WTC11 (cell line): ENCODE data around the gene PRKCB. TPM values are rescaled to one million over a fixed set of nuclear protein-coding genes. Genes with fewer than 3 reads are reported as not detected.

Experiments
- ATAC-seq: fragments of 200-7000 bp; cut with Tn5 transposase; 2 replicates; pipeline ENCODE4 v1.10.0; 2021; ENCODE audit warnings: mild to moderate bottlenecking, moderate library complexity
- CTCF ChIA-PET: fragments of 300-600 bp; sonication (Branson Sonifier 250); formaldehyde crosslinking; loops from one replicate; lab custom pipeline; 2021; ENCODE audit warnings: antibody characterized with exemption; lab: Charles Lee
- POLR2A ChIA-PET: fragments of 350-600 bp; sonication (Branson Sonifier 250); formaldehyde crosslinking; loops from one replicate; lab custom pipeline; 2021; ENCODE audit warnings: antibody characterized with exemption; lab: Charles Lee
- DNase-seq: peaks from one replicate; pipeline ENCODE4 v3.0.0; 2021; ENCODE audit warnings: low spot score
- H3K27ac Mint-ChIP-seq: 2 replicates; pipeline ENCODE4 v1.8.0; 2021; ENCODE audit warnings: mixed read lengths
- H3K27me3 Mint-ChIP-seq: 2 replicates; pipeline ENCODE4 v1.8.0; 2021; ENCODE audit warnings: low read depth, mild to moderate bottlenecking, moderate library complexity, mixed read lengths
- H3K36me3 Mint-ChIP-seq: 2 replicates; pipeline ENCODE4 v1.8.0; 2021; ENCODE audit warnings: mixed read lengths
- H3K4me1 Mint-ChIP-seq: 2 replicates; pipeline ENCODE4 v1.8.0; 2022; ENCODE audit warnings: mixed read lengths
- H3K4me3 Mint-ChIP-seq: 2 replicates; pipeline ENCODE4 v1.8.0; 2021; ENCODE audit warnings: mild to moderate bottlenecking, moderate library complexity, mixed read lengths
- H3K9me3 Mint-ChIP-seq: 2 replicates; pipeline ENCODE4 v1.8.0; 2021; ENCODE audit warnings: mixed read lengths
- AFF4 ChIP-seq: sonication (generic); formaldehyde crosslinking; IDR thresholded peaks from 2 replicates; pipeline ENCODE4 v1.8.1; 2023; ENCODE audit warnings: mild to moderate bottlenecking, missing genetic modification reagents, borderline replicate concordance
- ATF1 ChIP-seq: sonication (generic); formaldehyde crosslinking; IDR thresholded peaks from 2 replicates; pipeline ENCODE4 v1.8.1; 2023; ENCODE audit warnings: mild to moderate bottlenecking, moderate library complexity, missing genetic modification reagents
- CBFB ChIP-seq: sonication (generic); formaldehyde crosslinking; IDR thresholded peaks from 2 replicates; pipeline ENCODE4 v1.8.1; 2022; ENCODE audit warnings: mild to moderate bottlenecking, low read depth, missing genetic modification reagents
- CREM ChIP-seq: sonication (generic); formaldehyde crosslinking; IDR thresholded peaks from 2 replicates; pipeline ENCODE4 v1.8.1; 2022; ENCODE audit warnings: mild to moderate bottlenecking, missing genetic modification reagents, moderate library complexity
- E2F1 ChIP-seq: sonication (generic); formaldehyde crosslinking; IDR thresholded peaks from 2 replicates; pipeline ENCODE4 v1.8.0; 2022; ENCODE audit warnings: mild to moderate bottlenecking, missing genetic modification reagents
- ELF4 ChIP-seq: sonication (generic); formaldehyde crosslinking; IDR thresholded peaks from 2 replicates; pipeline ENCODE4 v1.8.1; 2022; ENCODE audit warnings: low read depth, mild to moderate bottlenecking, moderate library complexity, missing genetic modification reagents
- ESRRA ChIP-seq: sonication (generic); formaldehyde crosslinking; IDR thresholded peaks from 2 replicates; pipeline ENCODE4 v1.8.1; 2022; ENCODE audit warnings: mild to moderate bottlenecking, missing genetic modification reagents, borderline replicate concordance
- FOXJ3 ChIP-seq: sonication (generic); formaldehyde crosslinking; IDR thresholded peaks from 2 replicates; pipeline ENCODE4 v1.9.0; 2021; ENCODE audit warnings: missing genetic modification reagents, mild to moderate bottlenecking, borderline replicate concordance
- FOXP1 ChIP-seq: sonication (generic); formaldehyde crosslinking; IDR thresholded peaks from 2 replicates; pipeline ENCODE4 v1.8.0; 2022; ENCODE audit warnings: missing genetic modification reagents, mild to moderate bottlenecking, moderate library complexity, borderline replicate concordance
- GABPB1 ChIP-seq: sonication (generic); formaldehyde crosslinking; IDR thresholded peaks from 2 replicates; pipeline ENCODE4 v1.8.1; 2023; ENCODE audit warnings: mild to moderate bottlenecking, missing genetic modification reagents
- IRF2 ChIP-seq: sonication (generic); formaldehyde crosslinking; IDR thresholded peaks from 2 replicates; pipeline ENCODE4 v1.8.0; 2022; ENCODE audit warnings: low read depth, missing genetic modification reagents, borderline replicate concordance
- MYBL2 ChIP-seq: sonication (generic); formaldehyde crosslinking; IDR thresholded peaks from 2 replicates; pipeline ENCODE4 v1.8.1; 2023; ENCODE audit warnings: mild to moderate bottlenecking, moderate library complexity, missing genetic modification reagents
- NFYB ChIP-seq: sonication (generic); formaldehyde crosslinking; conservative IDR thresholded peaks from 2 replicates; pipeline ENCODE4 v1.8.0; 2022; ENCODE audit warnings: low read depth, missing genetic modification reagents
- NR2C2 ChIP-seq: sonication (generic); formaldehyde crosslinking; IDR thresholded peaks from 2 replicates; pipeline ENCODE4 v1.8.0; 2022; ENCODE audit warnings: mild to moderate bottlenecking, missing genetic modification reagents
- OVOL2 ChIP-seq: fragments of 250-450 bp; sonication (Bioruptor Pico); IDR thresholded peaks from 2 replicates; pipeline ENCODE4 v1.9.0; 2021; ENCODE audit warnings: mild to moderate bottlenecking, borderline replicate concordance
- RORB ChIP-seq: fragments of 250-450 bp; sonication (Bioruptor Pico); IDR thresholded peaks from 2 replicates; pipeline ENCODE4 v1.9.0; 2021; ENCODE audit warnings: mild to moderate bottlenecking
- SMAD4 ChIP-seq: sonication (generic); formaldehyde crosslinking; IDR thresholded peaks from 2 replicates; pipeline ENCODE4 v1.8.0; 2022; ENCODE audit warnings: mild to moderate bottlenecking, missing genetic modification reagents
- TEAD4 ChIP-seq: sonication (generic); formaldehyde crosslinking; IDR thresholded peaks from 2 replicates; pipeline ENCODE4 v1.8.0; 2022; ENCODE audit warnings: mild to moderate bottlenecking, missing genetic modification reagents
- ZBTB21 ChIP-seq: sonication (generic); formaldehyde crosslinking; IDR thresholded peaks from 2 replicates; pipeline ENCODE4 v1.8.1; 2023; ENCODE audit warnings: mild to moderate bottlenecking, missing genetic modification reagents, borderline replicate concordance
- total RNA-seq: library from RNA; stranded (reverse); gene quantifications from 3 replicates; pipeline ENCODE4 v1.2.3, GENCODE V29; 2021
- TF ChIP-seq, protein P1 (sequence below): fragments of 250-450 bp; sonication (Bioruptor Pico); IDR thresholded peaks from 2 replicates; pipeline ENCODE4 v1.8.0; 2021; ENCODE audit warnings: mild to moderate bottlenecking
- TF ChIP-seq, protein P2 (sequence below): sonication (generic); formaldehyde crosslinking; conservative IDR thresholded peaks from 2 replicates; pipeline ENCODE4 v1.8.1; 2022; ENCODE audit warnings: mild to moderate bottlenecking, missing genetic modification reagents
- TF ChIP-seq, protein P3 (sequence below): fragments of 250-450 bp; sonication (Bioruptor Pico); IDR thresholded peaks from 2 replicates; pipeline ENCODE4 v1.9.0; 2021; ENCODE audit warnings: moderate library complexity, mild to moderate bottlenecking, inconsistent platforms, borderline replicate concordance
- TF ChIP-seq, protein P4 (sequence below): sonication (generic); formaldehyde crosslinking; conservative IDR thresholded peaks from 2 replicates; pipeline ENCODE4 v1.8.1; 2023; ENCODE audit warnings: mild to moderate bottlenecking, low read depth, missing genetic modification reagents, moderate library complexity

PRKCB gene
- total RNA-seq, 1 experiment from 2014 or later = 6.9 TPM

DNA sequence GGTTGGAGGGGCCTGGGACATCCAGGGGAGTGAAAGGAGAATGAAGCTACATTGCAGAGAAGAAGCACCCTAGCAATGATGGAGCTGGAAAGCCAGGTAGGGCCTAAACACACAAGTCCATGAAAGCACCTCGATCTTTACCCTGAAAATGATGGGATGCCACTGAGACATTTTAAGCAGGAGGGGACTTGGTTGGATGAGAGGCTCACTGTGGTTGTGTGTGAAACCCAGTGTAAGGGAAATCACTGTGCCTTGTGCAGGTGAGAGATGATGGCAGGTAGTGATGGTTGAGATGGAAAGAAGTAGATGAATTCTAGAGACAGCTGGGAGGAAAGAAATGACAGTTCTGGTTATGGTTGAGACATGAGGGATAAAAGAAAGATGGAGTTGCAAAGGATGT is 287.5 kb downstream of the PRKCB start (continued):
- TF ChIP-seq, protein P1, sequence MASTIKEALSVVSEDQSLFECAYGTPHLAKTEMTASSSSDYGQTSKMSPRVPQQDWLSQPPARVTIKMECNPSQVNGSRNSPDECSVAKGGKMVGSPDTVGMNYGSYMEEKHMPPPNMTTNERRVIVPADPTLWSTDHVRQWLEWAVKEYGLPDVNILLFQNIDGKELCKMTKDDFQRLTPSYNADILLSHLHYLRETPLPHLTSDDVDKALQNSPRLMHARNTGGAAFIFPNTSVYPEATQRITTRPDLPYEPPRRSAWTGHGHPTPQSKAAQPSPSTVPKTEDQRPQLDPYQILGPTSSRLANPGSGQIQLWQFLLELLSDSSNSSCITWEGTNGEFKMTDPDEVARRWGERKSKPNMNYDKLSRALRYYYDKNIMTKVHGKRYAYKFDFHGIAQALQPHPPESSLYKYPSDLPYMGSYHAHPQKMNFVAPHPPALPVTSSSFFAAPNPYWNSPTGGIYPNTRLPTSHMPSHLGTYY (CRISPR knock-in tag) = no peak
- TF ChIP-seq FOXP1 (no peak), ATF1 (CRISPR knock-in tag) (no peak), ESRRA (CRISPR knock-in tag) (no peak), ZBTB21 (CRISPR knock-in tag) (no peak), CREM (CRISPR knock-in tag) (no peak), CBFB (CRISPR knock-in tag) (no peak), GABPB1 (CRISPR knock-in tag) (no peak), OVOL2 (CRISPR knock-in tag) (no peak)
- TF ChIP-seq, protein P2, sequence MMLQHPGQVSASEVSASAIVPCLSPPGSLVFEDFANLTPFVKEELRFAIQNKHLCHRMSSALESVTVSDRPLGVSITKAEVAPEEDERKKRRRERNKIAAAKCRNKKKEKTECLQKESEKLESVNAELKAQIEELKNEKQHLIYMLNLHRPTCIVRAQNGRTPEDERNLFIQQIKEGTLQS (CRISPR knock-in tag) = no peak
- TF ChIP-seq, protein P3, sequence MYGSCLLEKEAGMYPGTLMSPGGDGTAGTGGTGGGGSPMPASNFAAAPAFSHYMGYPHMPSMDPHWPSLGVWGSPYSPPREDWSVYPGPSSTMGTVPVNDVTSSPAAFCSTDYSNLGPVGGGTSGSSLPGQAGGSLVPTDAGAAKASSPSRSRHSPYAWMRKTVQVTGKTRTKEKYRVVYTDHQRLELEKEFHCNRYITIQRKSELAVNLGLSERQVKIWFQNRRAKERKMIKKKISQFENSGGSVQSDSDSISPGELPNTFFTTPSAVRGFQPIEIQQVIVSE (CRISPR knock-in tag) = no peak

- Mint-ChIP-seq H3K4me3 (no peak overlapping the region), H3K27ac (no peak overlapping the region), H3K27me3 (no peaks in the 10 kb centered on the region), H3K4me1 (peaks cover 35% of the 10 kb centered on the region), H3K36me3 (no peaks in the 10 kb centered on the region), H3K9me3 (no peaks in the 10 kb centered on the region)
- TF ChIP-seq NR2C2 (CRISPR knock-in tag) = no peak
- TF ChIP-seq OVOL2 (CRISPR knock-in tag) = no peak
- TF ChIP-seq TEAD4 (CRISPR knock-in tag) = no peak
- CTCF ChIA-PET = interaction anchor here (1.5 to 2.8 kb wide), 2 partner anchors 53 to 78 kb away, joined by 4 to 19 read pairs; no protein-coding TSS in a partner anchor
- no peak for ATAC-seq
- POLR2A ChIA-PET = no interaction called here
- DNase-seq = no peak
Observed at GRCh38 chr16:24124291-24124690, 288.5 kb downstream of the PRKCB start.

- Mint-ChIP-seq H3K4me3 (no peak overlapping the region), H3K36me3 (no peaks in the 10 kb centered on the region), H3K27me3 (no peaks in the 10 kb centered on the region), H3K27ac (peak overlapping the region; percentile 38), H3K9me3 (no peaks in the 10 kb centered on the region), H3K4me1 (peaks cover 30% of the 10 kb centered on the region)
- ChIA-PET POLR2A (no interaction called here), CTCF (interaction anchor here (0.8 to 2.8 kb wide), 4 partner anchors 54 to 127 kb away, joined by 3 to 19 read pairs (median 4); no protein-coding TSS in a partner anchor)
- ATAC-seq (peak; percentile 73), DNase-seq (no peak)
- TF ChIP-seq FOXJ3 (CRISPR knock-in tag) (no peak), SMAD4 (CRISPR knock-in tag) (no peak), IRF2 (CRISPR knock-in tag) (no peak), RORB (CRISPR knock-in tag) (no peak), FOXP1 (no peak), ELF4 (CRISPR knock-in tag) (no peak), AFF4 (no peak), E2F1 (CRISPR knock-in tag) (no peak), MYBL2 (CRISPR knock-in tag) (no peak), NFYB (CRISPR knock-in tag) (no peak)
- TF ChIP-seq, protein P4, sequence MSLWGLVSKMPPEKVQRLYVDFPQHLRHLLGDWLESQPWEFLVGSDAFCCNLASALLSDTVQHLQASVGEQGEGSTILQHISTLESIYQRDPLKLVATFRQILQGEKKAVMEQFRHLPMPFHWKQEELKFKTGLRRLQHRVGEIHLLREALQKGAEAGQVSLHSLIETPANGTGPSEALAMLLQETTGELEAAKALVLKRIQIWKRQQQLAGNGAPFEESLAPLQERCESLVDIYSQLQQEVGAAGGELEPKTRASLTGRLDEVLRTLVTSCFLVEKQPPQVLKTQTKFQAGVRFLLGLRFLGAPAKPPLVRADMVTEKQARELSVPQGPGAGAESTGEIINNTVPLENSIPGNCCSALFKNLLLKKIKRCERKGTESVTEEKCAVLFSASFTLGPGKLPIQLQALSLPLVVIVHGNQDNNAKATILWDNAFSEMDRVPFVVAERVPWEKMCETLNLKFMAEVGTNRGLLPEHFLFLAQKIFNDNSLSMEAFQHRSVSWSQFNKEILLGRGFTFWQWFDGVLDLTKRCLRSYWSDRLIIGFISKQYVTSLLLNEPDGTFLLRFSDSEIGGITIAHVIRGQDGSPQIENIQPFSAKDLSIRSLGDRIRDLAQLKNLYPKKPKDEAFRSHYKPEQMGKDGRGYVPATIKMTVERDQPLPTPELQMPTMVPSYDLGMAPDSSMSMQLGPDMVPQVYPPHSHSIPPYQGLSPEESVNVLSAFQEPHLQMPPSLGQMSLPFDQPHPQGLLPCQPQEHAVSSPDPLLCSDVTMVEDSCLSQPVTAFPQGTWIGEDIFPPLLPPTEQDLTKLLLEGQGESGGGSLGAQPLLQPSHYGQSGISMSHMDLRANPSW = no peak
Observed at GRCh38 chr16:24125214-24125613, 289.4 kb downstream of the PRKCB start.
